Measurements from ENCODE around the gene SLC15A2.

DNA sequence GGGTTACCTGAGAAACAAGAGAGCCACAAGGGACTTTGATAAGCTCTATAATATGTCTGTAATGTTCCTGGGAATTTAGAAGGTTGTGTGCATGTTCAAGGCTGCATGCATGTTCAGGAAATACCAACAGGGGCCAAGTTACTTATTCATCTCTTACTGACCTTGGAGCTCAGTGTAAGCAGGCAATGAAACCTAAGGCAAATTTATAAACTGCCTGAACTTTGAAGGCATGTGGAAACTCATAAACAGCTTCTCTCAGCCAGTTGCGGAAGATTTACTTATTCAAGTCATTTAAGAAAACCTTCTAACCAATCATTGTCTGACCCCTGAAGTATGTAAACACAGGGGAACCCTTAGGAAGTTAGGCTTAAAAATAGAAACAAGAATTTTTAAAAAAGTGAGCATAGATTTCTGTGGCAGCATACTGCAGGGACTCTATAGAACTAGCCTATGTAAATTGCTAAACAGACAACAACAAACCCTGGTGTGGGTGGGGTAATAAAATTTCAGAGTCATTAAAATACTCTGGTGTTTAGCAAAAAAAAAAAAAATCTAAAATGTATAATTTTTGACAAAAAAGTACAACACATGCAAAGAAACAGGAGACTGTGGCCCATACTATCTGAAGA, 57.2 kb downstream of the SLC15A2 start:
- TF ChIP-seq, protein P1, sequence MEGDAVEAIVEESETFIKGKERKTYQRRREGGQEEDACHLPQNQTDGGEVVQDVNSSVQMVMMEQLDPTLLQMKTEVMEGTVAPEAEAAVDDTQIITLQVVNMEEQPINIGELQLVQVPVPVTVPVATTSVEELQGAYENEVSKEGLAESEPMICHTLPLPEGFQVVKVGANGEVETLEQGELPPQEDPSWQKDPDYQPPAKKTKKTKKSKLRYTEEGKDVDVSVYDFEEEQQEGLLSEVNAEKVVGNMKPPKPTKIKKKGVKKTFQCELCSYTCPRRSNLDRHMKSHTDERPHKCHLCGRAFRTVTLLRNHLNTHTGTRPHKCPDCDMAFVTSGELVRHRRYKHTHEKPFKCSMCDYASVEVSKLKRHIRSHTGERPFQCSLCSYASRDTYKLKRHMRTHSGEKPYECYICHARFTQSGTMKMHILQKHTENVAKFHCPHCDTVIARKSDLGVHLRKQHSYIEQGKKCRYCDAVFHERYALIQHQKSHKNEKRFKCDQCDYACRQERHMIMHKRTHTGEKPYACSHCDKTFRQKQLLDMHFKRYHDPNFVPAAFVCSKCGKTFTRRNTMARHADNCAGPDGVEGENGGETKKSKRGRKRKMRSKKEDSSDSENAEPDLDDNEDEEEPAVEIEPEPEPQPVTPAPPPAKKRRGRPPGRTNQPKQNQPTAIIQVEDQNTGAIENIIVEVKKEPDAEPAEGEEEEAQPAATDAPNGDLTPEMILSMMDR (IDR thresholded peaks at IDR 0.05; ENCODE audit: insufficient read depth, low read depth, low read length) = no peak
- no peak for TF ChIP-seq EZH2 (IDR thresholded peaks at IDR 0.05; ENCODE audit: insufficient read depth, low read length)
